ENCODE results near the gene DGKI.

- TF ChIP-seq YY1 (IDR thresholded peaks at IDR 0.05; ENCODE audit: insufficient read depth, insufficient read length) (no peak), SUZ12 (IDR thresholded peaks at IDR 0.05; ENCODE audit: extremely low read depth, insufficient read depth, insufficient read length) (no peak), ZNF274 (IDR thresholded peaks at IDR 0.05; ENCODE audit: low read depth, low read length) (no peak)
These were observed 33.7 kb upstream of the DGKI start for GRCh38 chr7:137880432-137880831.

All from NT2/D1 (cell line).